H4 (cell line): ENCODE data around the gene FAM210B. TPM values are rescaled to one million over a fixed set of nuclear protein-coding genes. Genes with fewer than 3 reads are reported as not detected.
"Not testable (repeated sequence)": the region's sequence is repeated elsewhere in the genome, so short reads cannot be mapped to it uniquely, and the experiment has no call there.

Experiments used
- DNase-seq: peaks from one replicate; pipeline ENCODE4 v3.0.0-alpha.2; 2015; ENCODE audit warnings: low spot score
- total RNA-seq: library from RNA; depleted of rRNA; stranded (reverse); fragments of >200 nt; shearing (Covaris generic); gene quantifications from 2 replicates; pipeline ENCODE4 v1.2.3, GENCODE V29; 2014; rRNA removed

The FAM210B gene
- total RNA-seq, 1 experiment from 2014 or later: 14.4 TPM

- no peak for DNase-seq
Observed at GRCh38 chr20:56392881-56393482, 34.2 kb downstream of the FAM210B start.

GRCh38 chr20:56393653-56394052 lies 34.9 kb downstream of the FAM210B start:
- DNase-seq: no peak

- no peak for DNase-seq
Observed at GRCh38 chr20:56395166-56395565, 36.4 kb downstream of the FAM210B start.

GRCh38 chr20:56400001-56400640 lies 41.3 kb downstream of the FAM210B start:
- DNase-seq: peak; percentile 37

GRCh38 chr20:56403465-56403864 lies 44.7 kb downstream of the FAM210B start:
- no peak for DNase-seq

GRCh38 chr20:56405356-56405755 lies 46.6 kb downstream of the FAM210B start:
- not testable (repeated sequence) for DNase-seq

GRCh38 chr20:56406910-56407309 lies 48.1 kb downstream of the FAM210B start:
- no peak for DNase-seq

- no peak for DNase-seq
Observed at GRCh38 chr20:56409521-56409920, 50.7 kb downstream of the FAM210B start.

- no peak for DNase-seq
Observed at GRCh38 chr20:56409956-56410355, 51.2 kb downstream of the FAM210B start.

- DNase-seq: not testable (repeated sequence)
Observed at GRCh38 chr20:56411287-56411686, 52.5 kb downstream of the FAM210B start.

GRCh38 chr20:56411759-56412472 lies 53.1 kb downstream of the FAM210B start, which contains the start of gene CASS4:
Gene CASS4 (plus strand): TSS chr20:56412260. CDS start chr20:56412459, 199 bp downstream.
- no peak for DNase-seq

- no peak for DNase-seq
Observed at GRCh38 chr20:56412473-56412790, 53.7 kb downstream of the FAM210B start.

GRCh38 chr20:56412949-56413348 lies 54.2 kb downstream of the FAM210B start:
- no peak for DNase-seq

- DNase-seq: no peak
Observed at GRCh38 chr20:56414842-56415765, 56.3 kb downstream of the FAM210B start.

- no peak for DNase-seq
Observed at GRCh38 chr20:56417402-56417801, 58.6 kb downstream of the FAM210B start.

GRCh38 chr20:56417911-56418310 lies 59.1 kb downstream of the FAM210B start:
- no peak for DNase-seq

Other genes with a start within 250 kb of the FAM210B start
- gene MC3R, start 110.2 kb upstream of the FAM210B start, total RNA-seq: not detected in 2 replicates
- gene AURKA, start 33.2 kb downstream of the FAM210B start, total RNA-seq: 97.8 and 119 TPM in 2 replicates
- gene CSTF1, start 33.7 kb downstream of the FAM210B start, total RNA-seq: 60.8 and 69.9 TPM in 2 replicates
- 0.06 and 0.10 TPM in 2 replicates for gene CASS4, start 53.3 kb downstream of the FAM210B start, total RNA-seq
- 70.0 and 71.4 TPM in 2 replicates for gene RTF2, start 109.7 kb downstream of the FAM210B start, total RNA-seq
- not detected in 2 replicates for gene FAM209A, start 165.8 kb downstream of the FAM210B start, total RNA-seq
- gene FAM209B, start 174.3 kb downstream of the FAM210B start, total RNA-seq: not detected in 2 replicates